Upper lobe of left lung (tissue), 6 donors: ENCODE data around the gene GAB2. TPM values are rescaled to one million over a fixed set of nuclear protein-coding genes. Genes with fewer than 3 reads are reported as not detected.

Experiments
- ATAC-seq, 2 donors: fragments of 200-7000 bp; cut with Tn5 transposase; one replicate each; pipeline ENCODE4 v1.9.1; 2022; ENCODE audit warnings: mild to moderate bottlenecking in 2 of 2, moderate library complexity in 2 of 2; ENCODE audit not compliant: low FRiP score in 2 of 2
- DNase-seq, 2 donors: peaks; one replicate each; pipeline ENCODE4 v3.0.0-alpha.2; 2019 to 2020
- H3K27ac ChIP-seq, 4 donors: fragments of 200-600 bp; sonication (generic); one replicate each; pipeline ENCODE4 v1.5.1; 2016 to 2019
- H3K27me3 ChIP-seq, 4 donors: fragments of 200-600 bp; sonication (generic); one replicate each; pipeline ENCODE4 v1.5.1; 2017 to 2019
- H3K36me3 ChIP-seq, 4 donors: fragments of 200-600 bp; sonication (generic); one replicate each; pipeline ENCODE4 v1.5.1; 2016 to 2019
- H3K4me1 ChIP-seq, 4 donors: fragments of 200-600 bp; sonication (generic); one replicate each; pipeline ENCODE4 v1.5.1; 2018 to 2019
- H3K4me3 ChIP-seq, 4 donors: fragments of 200-600 bp; sonication (generic); one replicate each; pipeline ENCODE4 v1.5.1; 2017 to 2019; ENCODE audit warnings: mild to moderate bottlenecking in 2 of 4, moderate library complexity in 1 of 4
- H3K9me3 ChIP-seq, 4 donors: fragments of 200-600 bp; sonication (generic); one replicate each; pipeline ENCODE4 v1.5.1; 2018 to 2019
- CTCF ChIP-seq, 6 experiments: fragments of 450-650 bp in 4 of 6; fragments of 200-600 bp in 2 of 6; sonication (generic) in 2 of 6; IDR thresholded peaks; one replicate each; pipeline ENCODE4 v1.5.1; 2016 to 2019; ENCODE audit warnings: antibody characterized with exemption in 6 of 6
- EP300 ChIP-seq, 4 donors: sonication (generic); formaldehyde crosslinking; IDR thresholded peaks; one replicate each; pipeline ENCODE4 v1.5.1; 2017; ENCODE audit warnings: antibody characterized with exemption in 4 of 4, control low read depth in 2 of 4
- POLR2A ChIP-seq, 4 donors: fragments of 450-650 bp; IDR thresholded peaks; one replicate each; pipeline ENCODE4 v1.5.1; 2016 to 2017; ENCODE audit warnings: antibody characterized with exemption in 4 of 4, mild to moderate bottlenecking in 2 of 4
- POLR2AphosphoS5 ChIP-seq, 2 donors: sonication (generic); formaldehyde crosslinking; IDR thresholded peaks; one replicate each; pipeline ENCODE4 v1.5.1; 2017; ENCODE audit warnings: antibody characterized with exemption in 2 of 2
- WGBS, 2 donors: methylation state at CpG; one replicate each; pipeline ENCODE4 v1.1.5; 2017 to 2018; 5-methylcytosine and 5-hydroxymethylcytosine counted together
- total RNA-seq, 6 donors: library from RNA; depleted of rRNA in 4 of 6; stranded (reverse); fragments of >200 nt in 4 of 6; gene quantifications; one replicate each; pipeline versions ENCODE4 v1.1.0 to v1.2.1, GENCODE V29; 2016 to 2021
- donor health status: DM: no; HTN: no; CAD: no; lungs with moderate emphysema.
- donor health status: DM: no; HTN: yes; CAD: no; lungs with severe emphysema.

GAB2 gene
- total RNA-seq, 6 donors from 2014 or later, result 40.9 to 76.6 (median 50.4) TPM

GRCh38 chr11:78256962-78257361 lies 160.7 kb downstream of the GAB2 start:
- Histone ChIP-seq H3K4me1 (peaks cover 15 to 31% (median 23%) of the 10 kb centered on the region in 4 donors), H3K27ac (peak overlapping the region; percentile 42 to 82 (median 74)), H3K27me3 (no peaks in the 10 kb centered on the region), H3K36me3 (no peaks in the 10 kb centered on the region), H3K4me3 (no peak overlapping the region), H3K9me3 (no peaks in the 10 kb centered on the region)
- peak in 1 of 2 donors; percentile 43 for TF ChIP-seq POLR2AphosphoS5 (IDR thresholded peaks at IDR 0.05)
- peak in 1 of 4 donors; percentile 27 for TF ChIP-seq EP300 (IDR thresholded peaks at IDR 0.05)
- TF ChIP-seq CTCF (IDR thresholded peaks at IDR 0.05), result no peak
- 6 to 8% methylated on average over 3 of the region's 3 CpGs for WGBS, 2 donors
- ATAC-seq (peak; percentile 91 to 95), DNase-seq (peak in 1 of 2 donors; percentile 90)

GRCh38 chr11:78255919-78256318 lies 161.7 kb downstream of the GAB2 start:
- H3K27ac ChIP-seq, result peak overlapping the region in 3 of 4 donors; percentile 12 to 77 (median 70)

GRCh38 chr11:78254268-78254667 lies 163.4 kb downstream of the GAB2 start:
- WGBS, 2 donors, result 93% methylated on average over 4 of the region's 4 CpGs
- Histone ChIP-seq H3K9me3 (no peaks in the 10 kb centered on the region), H3K27me3 (no peaks in the 10 kb centered on the region), H3K4me1 (peaks cover 26 to 40% (median 31%) of the 10 kb centered on the region in 4 donors), H3K27ac (no peak overlapping the region), H3K4me3 (no peak overlapping the region), H3K36me3 (peaks cover 0 to 11% (median 4%) of the 10 kb centered on the region in 4 donors)
- ATAC-seq (no peak), DNase-seq (no peak)
- TF ChIP-seq POLR2A (IDR thresholded peaks at IDR 0.05), result no peak
- TF ChIP-seq POLR2AphosphoS5 (IDR thresholded peaks at IDR 0.05), result no peak
- TF ChIP-seq EP300 (IDR thresholded peaks at IDR 0.05), result no peak
- TF ChIP-seq CTCF (IDR thresholded peaks at IDR 0.05), result no peak

More at GRCh38 chr11:78255919-78256318, 161.7 kb downstream of the GAB2 start:
- TF ChIP-seq POLR2A (IDR thresholded peaks at IDR 0.05) (no peak), CTCF (IDR thresholded peaks at IDR 0.05) (no peak), POLR2AphosphoS5 (IDR thresholded peaks at IDR 0.05) (no peak), EP300 (IDR thresholded peaks at IDR 0.05) (no peak)
- WGBS, 2 donors, result 90 to 94% methylated on average over 2 of the region's 2 CpGs
- ATAC-seq, result no peak
- no peaks in the 10 kb centered on the region for H3K27me3 ChIP-seq
- peaks cover 24 to 34% (median 30%) of the 10 kb centered on the region in 4 donors for H3K4me1 ChIP-seq
- no peak for DNase-seq
- H3K4me3 ChIP-seq, result no peak overlapping the region
- no peaks in the 10 kb centered on the region for H3K9me3 ChIP-seq
- no peaks in the 10 kb centered on the region for H3K36me3 ChIP-seq

- H3K9me3 ChIP-seq, result no peaks in the 10 kb centered on the region
- 94 to 98% methylated on average over 4 of the region's 4 CpGs for WGBS, 2 donors
- ATAC-seq (no peak), DNase-seq (no peak)
- H3K4me3 ChIP-seq, result no peak overlapping the region
- no peaks in the 10 kb centered on the region for H3K27me3 ChIP-seq
- peaks cover 25 to 40% (median 30%) of the 10 kb centered on the region in 4 donors for H3K4me1 ChIP-seq
- TF ChIP-seq POLR2A (IDR thresholded peaks at IDR 0.05) (no peak), POLR2AphosphoS5 (IDR thresholded peaks at IDR 0.05) (no peak), EP300 (IDR thresholded peaks at IDR 0.05) (no peak), CTCF (IDR thresholded peaks at IDR 0.05) (no peak)
- H3K27ac ChIP-seq, result no peak overlapping the region
- H3K36me3 ChIP-seq, result peaks cover 0 to 15% (median 5%) of the 10 kb centered on the region in 4 donors
These were observed 163.8 kb downstream of the GAB2 start for GRCh38 chr11:78253797-78254196.
